NCI-H748 treated with DMSO at 0.1 percent for 48 hours (cell line): Measurements from ENCODE around the gene CCRL2.

ENCODE experiments used
- DNase-seq: peaks from one replicate; lab custom pipeline; 2025; lab: John Stamatoyannopoulos, UW

CCRL2 gene, protein sequence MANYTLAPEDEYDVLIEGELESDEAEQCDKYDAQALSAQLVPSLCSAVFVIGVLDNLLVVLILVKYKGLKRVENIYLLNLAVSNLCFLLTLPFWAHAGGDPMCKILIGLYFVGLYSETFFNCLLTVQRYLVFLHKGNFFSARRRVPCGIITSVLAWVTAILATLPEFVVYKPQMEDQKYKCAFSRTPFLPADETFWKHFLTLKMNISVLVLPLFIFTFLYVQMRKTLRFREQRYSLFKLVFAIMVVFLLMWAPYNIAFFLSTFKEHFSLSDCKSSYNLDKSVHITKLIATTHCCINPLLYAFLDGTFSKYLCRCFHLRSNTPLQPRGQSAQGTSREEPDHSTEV

DNA sequence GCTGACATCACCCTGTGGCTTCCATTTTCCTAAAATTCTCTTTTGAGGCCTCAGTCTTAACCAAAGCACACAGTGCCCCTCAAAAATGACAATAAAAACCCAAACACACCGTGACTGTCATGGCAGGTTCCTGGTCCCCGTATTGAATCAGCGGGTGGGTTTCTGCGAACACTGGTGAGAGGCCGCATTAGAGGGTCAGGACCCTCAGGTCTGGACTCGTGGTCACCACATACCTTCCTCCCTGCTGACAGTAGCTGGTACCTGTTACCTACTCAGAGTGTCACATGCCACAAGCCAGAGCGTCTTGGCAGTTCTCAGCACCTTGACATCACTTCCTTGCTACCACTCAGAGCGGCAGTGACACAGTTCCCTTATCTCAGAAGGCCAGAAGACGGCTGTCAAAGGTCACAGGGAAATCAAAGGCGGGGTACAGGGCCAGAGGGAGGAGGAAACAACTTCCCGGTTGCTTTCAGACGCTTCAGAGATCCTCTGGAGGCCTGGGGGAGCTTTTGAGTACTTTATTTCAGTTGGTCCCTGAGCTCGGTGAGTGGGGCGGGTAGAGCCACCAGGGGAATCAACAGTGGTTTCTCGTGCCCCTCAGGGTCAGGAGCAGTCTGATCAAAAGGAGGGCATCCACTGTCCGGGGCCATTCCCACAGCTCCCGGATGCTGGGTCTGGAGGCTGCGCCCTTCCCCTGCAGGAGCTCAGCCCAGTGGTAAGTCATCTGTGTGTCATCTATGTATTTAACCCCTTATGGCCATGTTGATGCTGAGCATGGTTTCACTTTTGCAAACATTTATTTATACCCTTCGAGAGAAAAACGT, at the start of gene CCRL2, which contains the start of gene CCR5AS:
Gene CCRL2, plus strand, starts transcription at position 472 of the 824 bp plus-strand sequence. CDS start 821 bp downstream, outside the sequence.
Gene CCR5AS, minus strand, starts transcription at position 279 of the 824 bp plus-strand sequence.
- no peak for DNase-seq

- no peak for DNase-seq
Measured at GRCh38 chr3:46358466-46358865, 48.6 kb upstream of the CCRL2 start.

DNA sequence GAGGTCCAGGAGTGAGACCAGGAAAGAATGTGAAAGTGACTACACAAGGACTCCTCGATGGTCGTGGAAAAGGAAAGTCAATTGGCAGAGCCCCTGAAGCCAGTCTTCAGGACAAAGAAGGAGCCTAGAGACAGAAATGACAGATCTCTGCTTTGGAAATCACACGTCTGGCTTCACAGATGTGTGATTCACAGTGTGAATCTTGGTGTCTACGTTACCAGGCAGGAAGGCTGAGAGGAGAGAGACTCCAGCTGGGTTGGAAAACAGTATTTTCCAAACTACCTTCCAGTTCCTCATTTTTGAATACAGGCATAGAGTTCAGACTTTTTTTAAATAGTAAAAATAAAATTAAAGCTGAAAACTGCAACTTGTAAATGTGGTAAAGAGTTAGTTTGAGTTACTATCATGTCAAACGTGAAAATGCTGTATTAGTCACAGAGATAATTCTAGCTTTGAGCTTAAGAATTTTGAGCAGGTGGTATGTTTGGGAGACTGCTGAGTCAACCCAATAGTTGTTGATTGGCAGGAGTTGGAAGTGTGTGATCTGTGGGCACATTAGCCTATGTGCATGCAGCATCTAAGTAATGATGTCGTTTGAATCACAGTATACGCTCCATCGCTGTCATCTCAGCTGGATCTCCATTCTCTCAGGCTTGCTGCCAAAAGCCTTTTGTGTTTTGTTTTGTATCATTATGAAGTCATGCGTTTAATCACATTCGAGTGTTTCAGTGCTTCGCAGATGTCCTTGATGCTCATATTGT, 47.1 kb upstream of the CCRL2 start:
- DNase-seq: peak; percentile 72

DNA sequence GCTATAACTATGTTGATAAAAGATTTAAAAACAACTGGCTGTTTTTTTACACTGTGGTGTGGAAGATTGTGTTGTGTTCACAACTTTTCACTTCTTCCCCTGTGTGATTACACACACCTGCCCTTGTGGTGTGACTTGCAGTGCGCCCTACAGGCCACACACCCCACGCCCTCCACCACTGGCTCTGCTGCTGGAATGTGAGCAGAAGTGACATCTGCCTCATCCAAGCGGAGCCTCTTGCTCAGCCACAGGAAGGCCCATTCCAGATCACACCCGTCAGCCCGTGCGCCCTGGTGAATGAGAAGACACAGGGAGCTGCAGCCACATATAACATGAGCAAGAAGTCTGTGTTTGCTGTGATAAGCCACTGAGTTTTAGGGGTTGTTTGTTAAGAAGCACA, 46.2 kb upstream of the CCRL2 start:
- no peak for DNase-seq

DNA sequence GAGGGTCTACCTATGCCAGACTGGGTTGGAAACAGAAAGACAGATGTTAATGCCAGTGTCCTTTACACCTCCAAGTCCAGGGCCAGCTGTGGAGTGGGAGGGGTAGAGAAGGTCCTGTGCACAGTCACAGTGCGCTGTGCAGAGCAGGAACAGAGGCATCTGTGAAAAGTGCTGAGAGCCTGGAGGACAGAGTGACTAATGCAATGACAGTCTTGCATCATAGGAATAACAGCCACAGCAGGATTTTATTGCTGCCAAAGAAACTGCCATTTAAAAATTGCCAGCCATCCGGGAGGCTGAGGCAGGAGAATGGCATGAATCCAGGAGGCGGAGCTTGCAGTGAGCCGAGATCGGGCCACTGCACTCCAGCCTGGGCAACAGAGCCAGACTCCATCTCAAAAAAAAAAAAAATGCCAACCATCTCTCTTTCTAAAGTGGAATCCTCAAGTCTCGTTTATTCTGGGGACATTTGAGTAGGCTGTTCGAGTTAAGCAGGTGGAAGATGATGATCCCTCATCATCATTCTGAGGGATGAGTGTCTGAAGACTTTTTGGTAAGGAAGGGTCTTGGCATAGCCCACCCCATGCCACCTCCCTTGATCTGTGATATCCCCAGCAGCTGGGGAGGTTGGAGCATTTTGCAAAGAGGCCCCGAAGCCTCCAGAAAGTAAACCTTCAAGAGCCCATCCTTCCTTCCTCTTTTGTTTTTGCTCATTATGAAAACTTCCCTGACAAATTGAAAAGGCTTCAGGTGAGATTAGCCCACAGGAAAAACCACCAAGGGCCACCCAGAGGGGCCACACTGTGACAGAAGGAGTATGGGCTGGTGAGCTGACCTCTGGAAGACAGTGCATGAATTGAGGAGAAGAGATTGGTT, 45.4 kb upstream of the CCRL2 start:
- no peak for DNase-seq

DNA sequence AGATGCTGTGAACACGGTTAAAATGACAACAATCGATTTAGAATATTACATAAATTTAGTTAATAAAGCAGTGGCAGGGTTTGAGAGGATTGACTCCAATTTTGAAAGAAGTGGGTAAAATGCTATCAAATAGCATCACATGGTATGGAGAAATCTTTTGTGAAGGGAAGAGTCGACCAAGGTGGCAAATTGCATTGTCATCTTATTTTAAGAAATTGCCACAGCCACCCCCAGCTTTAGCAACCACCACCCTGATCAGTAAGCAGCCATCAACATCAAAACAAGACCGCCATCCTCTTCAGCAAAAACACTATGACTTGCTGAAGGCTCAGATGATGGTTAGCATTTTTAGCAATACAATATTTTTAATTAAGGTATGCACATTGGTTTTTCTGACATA, 42.0 kb upstream of the CCRL2 start:
- no peak for DNase-seq

- DNase-seq: no peak
Measured at GRCh38 chr3:46365737-46366524, 41.1 kb upstream of the CCRL2 start.

- no peak for DNase-seq
Measured at GRCh38 chr3:46367811-46368210, 39.2 kb upstream of the CCRL2 start.

GRCh38 chr3:46368569-46368968, 38.5 kb upstream of the CCRL2 start:
- DNase-seq: no peak

GRCh38 chr3:46369151-46369550, 37.9 kb upstream of the CCRL2 start:
- no peak for DNase-seq

DNA sequence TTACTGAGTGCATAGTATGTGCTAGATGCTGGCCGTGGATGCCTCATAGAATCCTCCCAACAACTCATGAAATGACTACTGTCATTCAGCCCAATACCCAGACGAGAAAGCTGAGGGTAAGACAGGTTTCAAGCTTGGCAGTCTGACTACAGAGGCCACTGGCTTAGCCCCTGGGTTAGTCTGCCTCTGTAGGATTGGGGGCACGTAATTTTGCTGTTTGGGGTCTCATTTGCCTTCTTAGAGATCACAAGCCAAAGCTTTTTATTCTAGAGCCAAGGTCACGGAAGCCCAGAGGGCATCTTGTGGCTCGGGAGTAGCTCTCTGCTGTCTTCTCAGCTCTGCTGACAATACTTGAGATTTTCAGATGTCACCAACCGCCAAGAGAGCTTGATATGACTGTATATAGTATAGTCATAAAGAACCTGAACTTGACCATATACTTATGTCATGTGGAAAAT, 37.4 kb upstream of the CCRL2 start:
- no peak for DNase-seq

DNA sequence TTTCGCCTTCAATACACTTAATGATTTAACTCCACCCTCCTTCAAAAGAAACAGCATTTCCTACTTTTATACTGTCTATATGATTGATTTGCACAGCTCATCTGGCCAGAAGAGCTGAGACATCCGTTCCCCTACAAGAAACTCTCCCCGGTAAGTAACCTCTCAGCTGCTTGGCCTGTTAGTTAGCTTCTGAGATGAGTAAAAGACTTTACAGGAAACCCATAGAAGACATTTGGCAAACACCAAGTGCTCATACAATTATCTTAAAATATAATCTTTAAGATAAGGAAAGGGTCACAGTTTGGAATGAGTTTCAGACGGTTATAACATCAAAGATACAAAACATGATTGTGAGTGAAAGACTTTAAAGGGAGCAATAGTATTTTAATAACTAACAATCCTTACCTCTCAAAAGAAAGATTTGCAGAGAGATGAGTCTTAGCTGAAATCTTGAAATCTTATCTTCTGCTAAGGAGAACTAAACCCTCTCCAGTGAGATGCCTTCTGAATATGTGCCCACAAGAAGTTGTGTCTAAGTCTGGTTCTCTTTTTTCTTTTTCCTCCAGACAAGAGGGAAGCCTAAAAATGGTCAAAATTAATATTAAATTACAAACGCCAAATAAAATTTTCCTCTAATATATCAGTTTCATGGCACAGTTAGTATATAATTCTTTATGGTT, 36.1 kb upstream of the CCRL2 start, which contains the start of gene CCR5:
Gene CCR5, plus strand, starts transcription at position 108 of the 680 bp plus-strand sequence. CDS start 1,957 bp downstream, outside the sequence.
- DNase-seq: no peak

- DNase-seq: no peak
Measured at GRCh38 chr3:46371519-46372340, 35.3 kb upstream of the CCRL2 start.

DNA sequence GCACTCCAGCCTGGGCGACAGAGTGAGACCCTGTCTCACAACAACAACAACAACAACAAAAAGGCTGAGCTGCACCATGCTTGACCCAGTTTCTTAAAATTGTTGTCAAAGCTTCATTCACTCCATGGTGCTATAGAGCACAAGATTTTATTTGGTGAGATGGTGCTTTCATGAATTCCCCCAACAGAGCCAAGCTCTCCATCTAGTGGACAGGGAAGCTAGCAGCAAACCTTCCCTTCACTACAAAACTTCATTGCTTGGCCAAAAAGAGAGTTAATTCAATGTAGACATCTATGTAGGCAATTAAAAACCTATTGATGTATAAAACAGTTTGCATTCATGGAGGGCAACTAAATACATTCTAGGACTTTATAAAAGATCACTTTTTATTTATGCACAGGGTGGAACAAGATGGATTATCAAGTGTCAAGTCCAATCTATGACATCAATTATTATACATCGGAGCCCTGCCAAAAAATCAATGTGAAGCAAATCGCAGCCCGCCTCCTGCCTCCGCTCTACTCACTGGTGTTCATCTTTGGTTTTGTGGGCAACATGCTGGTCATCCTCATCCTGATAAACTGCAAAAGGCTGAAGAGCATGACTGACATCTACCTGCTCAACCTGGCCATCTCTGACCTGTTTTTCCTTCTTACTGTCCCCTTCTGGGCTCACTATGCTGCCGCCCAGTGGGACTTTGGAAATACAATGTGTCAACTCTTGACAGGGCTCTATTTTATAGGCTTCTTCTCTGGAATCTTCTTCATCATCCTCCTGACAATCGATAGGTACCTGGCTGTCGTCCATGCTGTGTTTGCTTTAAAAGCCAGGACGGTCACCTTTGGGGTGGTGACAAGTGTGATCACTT, 34.3 kb upstream of the CCRL2 start:
- no peak for DNase-seq

GRCh38 chr3:46374755-46375154, 32.3 kb upstream of the CCRL2 start:
- DNase-seq: no peak

GRCh38 chr3:46375218-46375617, 31.8 kb upstream of the CCRL2 start:
- DNase-seq: no peak

DNA sequence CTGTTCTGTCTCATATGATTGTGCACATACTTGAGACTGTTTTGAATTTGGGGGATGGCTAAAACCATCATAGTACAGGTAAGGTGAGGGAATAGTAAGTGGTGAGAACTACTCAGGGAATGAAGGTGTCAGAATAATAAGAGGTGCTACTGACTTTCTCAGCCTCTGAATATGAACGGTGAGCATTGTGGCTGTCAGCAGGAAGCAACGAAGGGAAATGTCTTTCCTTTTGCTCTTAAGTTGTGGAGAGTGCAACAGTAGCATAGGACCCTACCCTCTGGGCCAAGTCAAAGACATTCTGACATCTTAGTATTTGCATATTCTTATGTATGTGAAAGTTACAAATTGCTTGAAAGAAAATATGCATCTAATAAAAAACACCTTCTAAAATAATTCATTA, 31.2 kb upstream of the CCRL2 start:
- no peak for DNase-seq

- DNase-seq: no peak
Measured at GRCh38 chr3:46378426-46378942, 28.6 kb upstream of the CCRL2 start.
